Fibroblast of the aortic adventitia (primary cell): ENCODE data around the gene ANKRD13A. TPM values are rescaled to one million over a fixed set of nuclear protein-coding genes. Genes with fewer than 3 reads are reported as not detected.
"Not testable (repeated sequence)": the region's sequence is repeated elsewhere in the genome, so short reads cannot be mapped to it uniquely, and the experiment has no call there.

Source experiments
- DNase-seq: peaks from one replicate; pipeline ENCODE4 v3.0.0-alpha.2; 2010; ENCODE audit warnings: low read depth
- H3K4me3 ChIP-seq: 2 replicates; pipeline ENCODE4 v1.5.1; 2011; ENCODE audit warnings: low read depth, mild to moderate bottlenecking, control low read depth, low read length, moderate library complexity
- total RNA-seq: library from RNA; depleted of rRNA; stranded (reverse); fragments of >200 nt; gene quantifications from 2 replicates; pipeline ENCODE4 v1.2.3, GENCODE V29; 2012; ENCODE audit warnings: low replicate concordance
- TF ChIP-seq, protein P1 (sequence below): IDR thresholded peaks from 2 replicates; pipeline ENCODE4 v1.5.1; 2011; ENCODE audit warnings: mild to moderate bottlenecking, low read length, control low read depth, inconsistent platforms; ENCODE audit not compliant: insufficient read depth

The ANKRD13A gene
- total RNA-seq, 1 donor: 91.5 TPM

DNA sequence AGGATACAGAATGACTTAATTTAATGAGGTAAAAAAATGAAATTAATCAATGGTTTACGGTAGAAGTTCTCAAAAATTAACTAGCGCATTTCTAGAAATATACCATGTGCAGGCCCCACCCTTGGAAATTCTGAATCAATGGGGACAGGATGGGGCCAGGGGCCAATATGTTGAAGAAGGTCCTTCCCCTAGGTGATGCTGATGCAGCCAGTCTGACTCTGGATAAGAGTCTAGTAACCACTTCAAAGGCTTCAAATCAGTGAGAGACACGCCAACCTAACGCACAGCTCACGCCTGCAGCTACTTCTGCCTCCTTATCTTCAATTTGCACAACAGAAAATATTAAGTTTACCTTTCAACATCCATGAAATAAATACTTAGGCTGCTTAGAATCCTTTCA lies 17.9 kb upstream of the ANKRD13A start:
- no peak overlapping the region for H3K4me3 ChIP-seq
- TF ChIP-seq, protein P1, sequence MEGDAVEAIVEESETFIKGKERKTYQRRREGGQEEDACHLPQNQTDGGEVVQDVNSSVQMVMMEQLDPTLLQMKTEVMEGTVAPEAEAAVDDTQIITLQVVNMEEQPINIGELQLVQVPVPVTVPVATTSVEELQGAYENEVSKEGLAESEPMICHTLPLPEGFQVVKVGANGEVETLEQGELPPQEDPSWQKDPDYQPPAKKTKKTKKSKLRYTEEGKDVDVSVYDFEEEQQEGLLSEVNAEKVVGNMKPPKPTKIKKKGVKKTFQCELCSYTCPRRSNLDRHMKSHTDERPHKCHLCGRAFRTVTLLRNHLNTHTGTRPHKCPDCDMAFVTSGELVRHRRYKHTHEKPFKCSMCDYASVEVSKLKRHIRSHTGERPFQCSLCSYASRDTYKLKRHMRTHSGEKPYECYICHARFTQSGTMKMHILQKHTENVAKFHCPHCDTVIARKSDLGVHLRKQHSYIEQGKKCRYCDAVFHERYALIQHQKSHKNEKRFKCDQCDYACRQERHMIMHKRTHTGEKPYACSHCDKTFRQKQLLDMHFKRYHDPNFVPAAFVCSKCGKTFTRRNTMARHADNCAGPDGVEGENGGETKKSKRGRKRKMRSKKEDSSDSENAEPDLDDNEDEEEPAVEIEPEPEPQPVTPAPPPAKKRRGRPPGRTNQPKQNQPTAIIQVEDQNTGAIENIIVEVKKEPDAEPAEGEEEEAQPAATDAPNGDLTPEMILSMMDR: no peak
- no peak for DNase-seq

DNA sequence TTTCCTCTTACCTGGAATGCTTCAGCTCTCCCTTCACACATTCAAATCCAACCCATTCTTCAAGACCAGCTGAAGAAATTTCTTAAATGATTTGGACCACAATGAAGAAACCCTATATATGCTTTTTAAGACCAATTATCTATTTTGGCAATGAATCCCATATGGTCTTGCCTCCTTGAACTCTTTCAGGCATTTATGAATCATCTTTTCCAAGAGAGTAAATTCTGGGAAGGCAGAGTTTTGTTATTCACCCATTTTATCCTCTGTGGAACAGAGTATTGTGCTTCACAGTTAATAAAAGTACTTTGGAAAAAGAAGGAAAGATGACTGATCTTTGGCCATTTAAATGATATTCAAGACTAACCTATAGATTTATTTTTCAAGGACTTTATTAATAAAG lies 17.0 kb upstream of the ANKRD13A start:
- TF ChIP-seq, protein P1: no peak
- H3K4me3 ChIP-seq: no peak overlapping the region
- DNase-seq: peak; percentile 83

DNA sequence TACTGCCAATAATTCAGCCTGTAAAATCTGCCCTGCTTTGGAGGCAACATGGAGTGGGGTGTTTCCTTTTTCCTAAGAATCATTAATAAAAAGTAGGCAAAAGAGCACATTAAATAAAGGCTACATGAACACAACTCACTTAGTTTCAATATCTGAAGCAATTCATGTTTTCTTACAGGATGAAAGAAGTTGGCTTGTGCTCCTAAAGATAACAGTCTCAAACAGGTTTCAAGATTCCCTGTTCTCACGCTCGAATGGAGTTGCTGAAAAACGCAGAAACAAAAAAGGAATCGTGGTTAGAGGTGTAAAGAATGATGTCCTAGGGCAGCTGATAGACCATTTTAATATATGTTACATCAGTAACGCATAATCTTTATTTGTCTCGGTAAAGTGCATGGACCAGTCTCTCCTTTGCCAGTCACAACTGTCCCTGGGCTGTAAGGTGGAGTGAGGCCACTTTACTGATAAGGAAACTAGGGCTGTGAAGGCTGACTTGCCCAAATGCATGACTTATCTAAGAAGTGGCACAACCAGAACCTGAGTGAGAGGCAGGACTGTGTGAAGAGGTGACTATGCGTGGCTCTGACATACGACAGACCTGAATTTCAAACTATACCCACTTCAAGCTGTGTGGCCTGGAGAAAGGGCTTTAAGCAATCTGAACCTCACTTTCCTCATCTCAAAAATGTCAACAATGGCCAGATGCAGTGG lies 15.6 kb upstream of the ANKRD13A start:
- DNase-seq: no peak

DNA sequence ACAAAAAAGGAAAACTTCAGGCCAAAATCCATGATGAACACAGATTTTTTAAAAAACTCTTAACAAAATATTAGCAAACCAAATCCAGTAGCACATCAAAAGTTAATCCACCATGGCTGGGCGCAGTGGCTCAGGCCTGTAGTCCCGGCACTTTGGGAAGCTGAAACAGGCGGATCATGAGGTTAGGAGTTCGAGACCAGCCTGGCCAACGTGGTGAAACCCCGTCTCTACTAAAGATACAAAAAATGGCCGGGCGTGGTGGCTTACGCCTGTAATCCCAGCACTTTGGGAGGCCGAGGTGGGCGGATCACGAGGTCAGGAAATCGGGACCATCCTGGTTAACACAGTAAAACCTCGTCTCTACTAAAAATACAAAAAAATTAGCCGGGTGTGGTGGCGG lies 13.0 kb upstream of the ANKRD13A start:
- not testable (repeated sequence) for H3K4me3 ChIP-seq, DNase-seq

More for the DNA sequence above, 15.6 kb upstream of the ANKRD13A start:
- no peak overlapping the region for H3K4me3 ChIP-seq
- TF ChIP-seq, protein P1: no peak

DNA sequence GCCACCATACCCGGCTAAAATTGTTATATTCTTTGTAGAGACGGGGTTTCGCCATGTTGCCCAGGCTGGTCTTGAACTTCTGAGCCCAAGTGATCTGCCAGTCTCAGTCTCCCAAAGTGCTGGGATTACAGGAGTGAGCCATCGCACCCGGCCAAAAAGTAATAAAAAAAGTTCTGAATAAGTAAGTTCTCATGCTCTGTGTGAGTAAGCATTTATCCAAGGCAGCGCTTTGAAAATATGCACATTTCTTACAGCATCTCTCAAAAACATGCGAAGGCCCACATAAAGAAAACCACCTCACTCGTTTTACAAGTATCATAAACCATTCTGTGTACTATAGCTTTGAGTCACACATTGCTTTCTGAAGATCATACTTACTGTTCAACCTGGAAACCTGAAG lies 11.6 kb upstream of the ANKRD13A start:
- TF ChIP-seq, protein P1: no peak
- DNase-seq: no peak
- H3K4me3 ChIP-seq: no peak overlapping the region

DNA sequence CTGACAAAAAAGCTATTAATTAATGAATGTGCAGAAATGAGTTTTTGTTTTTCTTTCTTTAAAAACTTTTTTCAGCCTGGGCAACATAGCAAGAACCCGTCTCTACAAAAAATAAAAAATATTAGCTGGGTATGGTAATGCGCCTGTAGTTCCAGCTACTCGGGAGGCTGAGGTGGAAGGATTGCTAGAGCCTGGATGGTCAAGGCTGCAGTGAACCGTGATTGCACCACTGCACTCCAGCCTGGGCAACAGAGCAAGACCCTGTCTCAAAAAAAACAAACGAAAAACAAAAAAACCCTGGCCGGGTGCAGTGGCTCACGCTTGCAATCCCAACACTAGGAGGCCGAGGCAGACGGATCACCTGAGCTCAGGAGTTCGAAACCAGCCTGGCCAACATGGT lies 11.0 kb upstream of the ANKRD13A start:
- no peak overlapping the region for H3K4me3 ChIP-seq

DNA sequence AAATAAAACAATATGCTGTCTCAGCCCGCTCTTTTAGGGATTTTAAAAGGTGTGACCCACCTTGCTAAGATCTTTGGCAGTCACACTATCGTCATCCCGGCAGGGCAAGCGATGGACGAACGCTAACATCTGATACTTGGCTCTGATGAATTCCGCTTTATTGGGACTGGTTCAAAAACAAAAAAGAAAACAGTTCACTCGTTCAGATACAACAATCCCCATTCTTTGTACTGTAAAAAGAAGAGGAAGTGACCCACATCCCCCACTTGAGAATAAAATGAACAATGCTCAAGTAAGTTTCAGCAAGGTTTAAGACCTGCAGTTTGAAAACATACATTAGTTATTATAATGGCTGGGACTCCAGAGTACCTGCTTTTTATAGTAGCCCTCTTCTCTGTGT lies 10.3 kb upstream of the ANKRD13A start:
- no peak overlapping the region for H3K4me3 ChIP-seq
- no peak for DNase-seq
- TF ChIP-seq, protein P1: no peak

More for the DNA sequence above, 11.0 kb upstream of the ANKRD13A start:
- TF ChIP-seq, protein P1: no peak
- no peak for DNase-seq
